Progenitor cell of endocrine pancreas (in vitro differentiated cells): ENCODE measurements around the gene CDC6. TPM values are rescaled to one million over a fixed set of nuclear protein-coding genes. Genes with fewer than 3 reads are reported as not detected.

Experiments used
- DNase-seq: peaks from one replicate; pipeline ENCODE4 v3.0.0; 2021; ENCODE audit warnings: low spot score; ENCODE audit not compliant: unreplicated experiment
- H3K27ac Mint-ChIP-seq: 2 replicates; pipeline ENCODE4 v1.8.0; 2021; ENCODE audit warnings: mild to moderate bottlenecking, moderate library complexity, mixed read lengths
- H3K27me3 Mint-ChIP-seq: 2 replicates; pipeline ENCODE4 v1.8.0; 2021; ENCODE audit warnings: mixed read lengths
- H3K36me3 Mint-ChIP-seq: 2 replicates; pipeline ENCODE4 v1.8.0; 2022; ENCODE audit warnings: mixed read lengths; ENCODE audit not compliant: insufficient read depth
- H3K4me1 Mint-ChIP-seq: 2 replicates; pipeline ENCODE4 v1.8.0; 2021; ENCODE audit warnings: low read depth, mixed read lengths
- H3K4me3 Mint-ChIP-seq: 2 replicates; pipeline ENCODE4 v1.8.0; 2021; ENCODE audit warnings: low read depth, mild to moderate bottlenecking, moderate library complexity, mixed read lengths
- H3K9me3 Mint-ChIP-seq: 2 replicates; pipeline ENCODE4 v1.8.0; 2021; ENCODE audit warnings: low read depth, mixed read lengths
- total RNA-seq: library from RNA; stranded (reverse); gene quantifications from 2 replicates; pipeline ENCODE4 v1.2.1, GENCODE V29; 2021
- TF ChIP-seq, protein P1 (sequence below): fragments of 200-600 bp; sonication (generic); IDR thresholded peaks from one replicate; pipeline ENCODE4 v1.5.0; 2021; ENCODE audit warnings: antibody characterized with exemption, mild to moderate bottlenecking; ENCODE audit not compliant: unreplicated experiment

CDC6 gene
- total RNA-seq, 1 donor from 2014 or later, result 35.7 TPM

DNA sequence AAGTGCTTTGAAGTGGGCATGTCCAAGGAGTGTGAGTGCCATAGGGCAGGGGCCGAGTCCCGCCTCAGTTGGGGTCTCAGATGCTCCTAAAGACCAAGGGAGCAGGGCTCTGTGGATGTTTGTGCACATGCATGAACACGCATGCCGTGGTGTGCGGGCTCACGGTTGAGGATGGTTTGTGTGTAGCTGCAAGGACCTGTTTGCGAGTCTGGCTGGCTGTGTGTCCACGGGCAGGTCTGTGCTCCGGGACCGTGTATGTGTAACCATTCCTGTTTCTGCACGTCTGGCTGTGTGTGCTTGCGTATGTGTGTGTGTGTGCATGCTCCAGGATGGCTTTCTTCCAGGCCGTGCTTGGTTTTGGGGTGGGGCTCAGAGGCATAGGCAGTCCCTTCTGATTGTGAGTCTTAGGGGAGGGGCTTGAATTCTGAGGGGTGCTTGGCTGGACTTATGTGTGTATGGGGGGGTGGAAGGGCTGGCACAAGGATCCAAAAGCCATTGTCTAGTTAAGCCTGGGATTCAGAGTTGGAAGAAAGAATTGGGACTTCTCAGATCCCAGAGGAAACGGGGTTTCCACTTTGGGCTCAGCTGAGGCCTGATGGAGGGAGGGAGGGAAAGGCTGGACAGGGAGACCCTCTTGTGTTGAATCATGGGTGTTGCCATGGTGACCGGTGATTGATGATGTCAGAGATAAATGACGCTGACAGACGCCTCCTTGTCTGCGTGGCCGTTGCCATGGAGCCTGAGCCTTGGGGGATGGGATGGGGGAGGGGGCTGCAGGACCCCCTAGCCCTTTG, 62.4 kb downstream of the CDC6 start:
- no peaks in the 10 kb centered on the region for H3K9me3 Mint-ChIP-seq
- H3K4me3 Mint-ChIP-seq, result peak overlapping the region; percentile 7
- TF ChIP-seq, protein P1, sequence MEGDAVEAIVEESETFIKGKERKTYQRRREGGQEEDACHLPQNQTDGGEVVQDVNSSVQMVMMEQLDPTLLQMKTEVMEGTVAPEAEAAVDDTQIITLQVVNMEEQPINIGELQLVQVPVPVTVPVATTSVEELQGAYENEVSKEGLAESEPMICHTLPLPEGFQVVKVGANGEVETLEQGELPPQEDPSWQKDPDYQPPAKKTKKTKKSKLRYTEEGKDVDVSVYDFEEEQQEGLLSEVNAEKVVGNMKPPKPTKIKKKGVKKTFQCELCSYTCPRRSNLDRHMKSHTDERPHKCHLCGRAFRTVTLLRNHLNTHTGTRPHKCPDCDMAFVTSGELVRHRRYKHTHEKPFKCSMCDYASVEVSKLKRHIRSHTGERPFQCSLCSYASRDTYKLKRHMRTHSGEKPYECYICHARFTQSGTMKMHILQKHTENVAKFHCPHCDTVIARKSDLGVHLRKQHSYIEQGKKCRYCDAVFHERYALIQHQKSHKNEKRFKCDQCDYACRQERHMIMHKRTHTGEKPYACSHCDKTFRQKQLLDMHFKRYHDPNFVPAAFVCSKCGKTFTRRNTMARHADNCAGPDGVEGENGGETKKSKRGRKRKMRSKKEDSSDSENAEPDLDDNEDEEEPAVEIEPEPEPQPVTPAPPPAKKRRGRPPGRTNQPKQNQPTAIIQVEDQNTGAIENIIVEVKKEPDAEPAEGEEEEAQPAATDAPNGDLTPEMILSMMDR, result no peak
- DNase-seq, result peak; percentile 62
- H3K27me3 Mint-ChIP-seq, result no peaks in the 10 kb centered on the region
- peaks cover 71% of the 10 kb centered on the region for H3K4me1 Mint-ChIP-seq
- peaks cover 14% of the 10 kb centered on the region for H3K36me3 Mint-ChIP-seq
- peak overlapping the region; percentile 92 for H3K27ac Mint-ChIP-seq

GRCh38 chr17:40350689-40351358, 63.1 kb downstream of the CDC6 start:
- TF ChIP-seq, protein P1, result no peak
- Mint-ChIP-seq H3K9me3 (no peaks in the 10 kb centered on the region), H3K4me1 (peaks cover 73% of the 10 kb centered on the region), H3K4me3 (peak overlapping the region; percentile 45), H3K36me3 (peaks cover 14% of the 10 kb centered on the region), H3K27ac (peak overlapping the region; percentile 92), H3K27me3 (no peaks in the 10 kb centered on the region)
- DNase-seq, result no peak

- no peaks in the 10 kb centered on the region for H3K27me3 Mint-ChIP-seq
- H3K4me1 Mint-ChIP-seq, result peaks cover 65% of the 10 kb centered on the region
- TF ChIP-seq, protein P1, result no peak
- H3K4me3 Mint-ChIP-seq, result peak overlapping the region; percentile 45
- peak overlapping the region; percentile 92 for H3K27ac Mint-ChIP-seq
- no peak for DNase-seq
- peaks cover 14% of the 10 kb centered on the region for H3K36me3 Mint-ChIP-seq
- H3K9me3 Mint-ChIP-seq, result no peaks in the 10 kb centered on the region
Measured at GRCh38 chr17:40351359-40352236, 63.9 kb downstream of the CDC6 start.

DNA sequence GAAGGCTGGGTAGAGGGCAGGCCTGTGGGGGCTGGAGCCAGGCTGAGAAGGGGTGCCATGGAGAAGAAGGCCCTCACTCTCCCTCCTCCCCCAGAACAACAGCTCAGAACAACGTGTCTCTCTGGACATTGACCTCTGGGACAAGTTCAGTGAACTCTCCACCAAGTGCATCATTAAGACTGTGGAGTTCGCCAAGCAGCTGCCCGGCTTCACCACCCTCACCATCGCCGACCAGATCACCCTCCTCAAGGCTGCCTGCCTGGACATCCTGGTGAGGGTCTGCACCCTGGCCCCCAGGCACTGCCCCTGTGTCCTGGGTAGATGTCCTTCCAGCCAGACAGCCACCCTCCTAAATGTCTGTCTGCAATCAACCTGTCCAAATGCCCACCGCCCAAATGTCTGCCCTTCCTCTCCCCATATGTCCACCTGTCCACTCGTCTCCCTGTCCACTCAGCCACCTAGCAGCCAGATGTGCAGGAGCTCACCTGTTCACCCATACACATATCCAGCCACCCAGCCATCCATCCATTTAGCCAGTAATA, 64.6 kb downstream of the CDC6 start:
- H3K27ac Mint-ChIP-seq, result peak overlapping the region; percentile 57
- TF ChIP-seq, protein P1, result no peak
- H3K36me3 Mint-ChIP-seq, result peaks cover 14% of the 10 kb centered on the region
- H3K4me1 Mint-ChIP-seq, result peaks cover 58% of the 10 kb centered on the region
- no peak overlapping the region for H3K4me3 Mint-ChIP-seq
- no peak for DNase-seq
- H3K9me3 Mint-ChIP-seq, result no peaks in the 10 kb centered on the region
- no peaks in the 10 kb centered on the region for H3K27me3 Mint-ChIP-seq
